ENCODE measurements around the gene CHID1.

The CHID1 gene

DNA sequence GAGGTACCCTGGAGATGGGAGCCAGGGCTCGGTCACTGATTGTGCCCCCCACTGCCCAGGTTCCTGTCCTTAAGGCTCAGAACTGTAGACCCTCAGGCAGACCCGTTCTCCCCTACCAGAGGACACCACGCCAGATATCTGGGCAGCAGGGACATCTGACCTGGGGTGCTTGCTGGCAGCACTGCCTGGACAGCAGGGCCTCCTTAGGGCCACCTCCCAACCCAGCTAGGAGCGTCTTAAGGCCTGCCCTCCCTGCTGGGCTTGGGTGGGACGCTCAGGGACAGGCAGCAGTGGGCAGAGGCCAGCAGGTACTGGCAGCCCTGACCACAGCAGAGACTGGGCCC lies 71.4 kb downstream of the CHID1 start:
- TF ChIP-seq CTCF (IDR thresholded peaks at IDR 0.05; ENCODE audit: insufficient read depth, missing control alignments): no peak
- FAIRE-seq (no peak), DNase-seq (ENCODE audit: insufficient read length, low spot score) (no peak)

DNA sequence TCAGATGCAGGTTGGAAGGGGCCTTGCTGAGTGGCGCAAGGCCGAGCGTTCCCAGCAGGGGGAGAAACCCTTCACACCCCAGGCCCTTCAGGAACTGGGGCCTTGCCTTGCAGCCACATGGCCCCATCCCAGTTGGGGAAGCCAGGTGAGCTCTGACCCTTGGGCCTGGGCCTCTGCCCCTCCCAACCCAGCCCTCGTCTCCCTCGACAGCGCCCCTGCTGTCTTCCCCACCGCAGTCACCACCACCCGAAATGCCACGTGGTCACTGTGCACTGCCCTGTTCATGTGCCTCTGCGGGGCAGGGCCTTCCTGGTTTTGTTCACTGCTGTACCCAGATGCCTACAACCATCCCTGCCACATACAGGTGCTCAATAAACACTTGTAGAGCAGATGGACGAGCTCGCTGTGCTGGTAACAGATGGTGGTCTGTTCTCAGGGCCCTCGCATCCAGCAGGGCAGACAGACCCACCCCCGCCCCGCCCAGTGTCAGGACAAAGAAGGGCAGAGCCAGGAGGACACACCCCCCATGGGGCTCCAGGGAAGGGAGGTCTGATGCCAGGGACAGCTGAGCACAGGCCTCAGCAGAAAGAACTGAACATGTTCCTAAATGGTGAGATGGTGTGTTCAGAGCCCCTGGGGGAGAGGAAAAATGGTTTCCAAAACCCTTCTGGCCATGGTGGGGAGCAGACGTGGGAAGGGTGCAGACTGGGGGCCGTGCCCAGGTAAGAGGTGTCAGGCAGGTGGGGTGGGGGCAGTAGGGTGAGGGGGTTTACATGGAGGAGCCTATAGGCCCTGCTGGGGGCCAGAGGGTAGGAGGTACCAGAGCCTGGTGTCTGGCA lies 72.0 kb downstream of the CHID1 start:
- no peak for FAIRE-seq
- peak; percentile 6 for TF ChIP-seq CTCF (IDR thresholded peaks at IDR 0.05; ENCODE audit: insufficient read depth, missing control alignments)
- no peak for DNase-seq (ENCODE audit: insufficient read length, low spot score)

DNA sequence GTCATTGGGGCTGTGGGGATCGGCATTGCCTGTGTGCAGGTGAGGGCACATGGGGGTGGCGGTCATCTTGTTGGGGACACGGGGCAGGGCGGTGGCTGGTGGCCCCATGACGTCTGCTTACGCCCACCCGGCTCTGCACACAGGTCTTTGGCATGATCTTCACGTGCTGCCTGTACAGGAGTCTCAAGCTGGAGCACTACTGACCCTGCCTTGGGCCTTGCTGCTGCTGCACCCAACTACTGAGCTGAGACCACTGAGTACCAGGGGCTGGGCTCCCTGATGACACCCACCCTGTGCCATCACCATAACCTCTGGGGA lies 72.7 kb downstream of the CHID1 start:
- no peak for FAIRE-seq
- no peak for DNase-seq (ENCODE audit: insufficient read length, low spot score)
- TF ChIP-seq CTCF (IDR thresholded peaks at IDR 0.05; ENCODE audit: insufficient read depth, missing control alignments): no peak

DNA sequence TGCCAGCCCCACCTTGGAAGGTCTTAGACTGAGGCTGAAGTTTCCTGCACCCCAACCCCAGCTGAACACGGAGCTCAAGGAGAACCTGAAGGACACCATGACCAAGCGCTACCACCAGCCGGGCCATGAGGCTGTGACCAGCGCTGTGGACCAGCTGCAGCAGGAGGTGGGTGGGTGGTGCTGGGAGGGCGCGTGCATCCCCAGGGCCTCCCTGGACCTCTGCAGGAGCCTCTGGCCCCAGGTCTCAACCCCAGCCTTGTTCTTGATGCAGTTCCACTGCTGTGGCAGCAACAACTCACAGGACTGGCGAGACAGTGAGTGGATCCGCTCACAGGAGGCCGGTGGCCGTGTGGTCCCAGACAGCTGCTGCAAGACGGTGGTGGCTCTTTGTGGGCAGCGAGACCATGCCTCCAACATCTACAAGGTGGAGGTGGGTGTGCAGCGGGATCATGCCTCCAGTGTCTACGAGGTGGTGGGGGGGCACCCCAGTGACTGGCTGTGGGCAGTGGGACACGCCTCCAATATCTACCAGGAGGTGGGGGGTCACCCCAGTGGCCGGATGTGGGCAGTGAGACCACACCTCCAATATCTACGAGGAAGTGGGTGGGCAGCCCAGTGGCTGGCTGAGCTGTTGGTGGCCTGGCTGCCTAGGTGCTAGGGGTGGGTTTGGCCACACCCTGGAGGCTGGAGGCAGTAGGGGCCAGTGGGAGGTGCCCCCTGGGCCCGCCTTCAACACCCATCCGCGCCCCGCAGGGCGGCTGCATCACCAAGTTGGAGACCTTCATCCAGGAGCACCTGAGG lies 73.2 kb downstream of the CHID1 start:
- TF ChIP-seq CTCF (IDR thresholded peaks at IDR 0.05; ENCODE audit: insufficient read depth, missing control alignments): no peak
- DNase-seq (ENCODE audit: insufficient read length, low spot score) (no peak), FAIRE-seq (no peak)

DNA sequence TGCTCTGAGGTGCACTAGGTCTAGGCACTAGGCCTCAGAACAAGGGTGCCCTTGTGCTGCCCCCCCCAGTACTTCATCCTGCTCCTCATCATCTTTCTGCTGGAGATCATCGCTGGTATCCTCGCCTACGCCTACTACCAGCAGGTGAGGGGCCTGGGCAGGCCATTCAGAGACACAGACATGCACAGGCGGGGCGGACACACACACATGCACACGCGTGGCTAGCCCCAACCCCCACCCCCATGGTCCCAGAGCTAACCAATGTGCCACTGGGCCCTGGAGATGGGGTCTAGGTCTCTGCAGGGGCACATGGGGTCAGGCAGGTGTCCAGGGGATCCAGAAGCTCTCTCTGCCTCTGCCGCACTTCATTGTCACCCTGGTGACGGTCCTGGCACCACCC lies 73.9 kb downstream of the CHID1 start:
- no peak for FAIRE-seq
- no peak for TF ChIP-seq CTCF (IDR thresholded peaks at IDR 0.05; ENCODE audit: insufficient read depth, missing control alignments)
- no peak for DNase-seq (ENCODE audit: insufficient read length, low spot score)

GRCh38 chr11:836274-836673 lies 74.3 kb downstream of the CHID1 start:
- TF ChIP-seq CTCF (IDR thresholded peaks at IDR 0.05; ENCODE audit: insufficient read depth, missing control alignments): no peak
- no peak for FAIRE-seq
- no peak for DNase-seq (ENCODE audit: insufficient read length, low spot score)

All from D721Med (cell line).